ENCODE measurements around the gene SDR42E2.
"Not testable (repeated sequence)": the region's sequence is repeated elsewhere in the genome, so short reads cannot be mapped to it uniquely, and the experiment has no call there.

Gene SDR42E2

DNA sequence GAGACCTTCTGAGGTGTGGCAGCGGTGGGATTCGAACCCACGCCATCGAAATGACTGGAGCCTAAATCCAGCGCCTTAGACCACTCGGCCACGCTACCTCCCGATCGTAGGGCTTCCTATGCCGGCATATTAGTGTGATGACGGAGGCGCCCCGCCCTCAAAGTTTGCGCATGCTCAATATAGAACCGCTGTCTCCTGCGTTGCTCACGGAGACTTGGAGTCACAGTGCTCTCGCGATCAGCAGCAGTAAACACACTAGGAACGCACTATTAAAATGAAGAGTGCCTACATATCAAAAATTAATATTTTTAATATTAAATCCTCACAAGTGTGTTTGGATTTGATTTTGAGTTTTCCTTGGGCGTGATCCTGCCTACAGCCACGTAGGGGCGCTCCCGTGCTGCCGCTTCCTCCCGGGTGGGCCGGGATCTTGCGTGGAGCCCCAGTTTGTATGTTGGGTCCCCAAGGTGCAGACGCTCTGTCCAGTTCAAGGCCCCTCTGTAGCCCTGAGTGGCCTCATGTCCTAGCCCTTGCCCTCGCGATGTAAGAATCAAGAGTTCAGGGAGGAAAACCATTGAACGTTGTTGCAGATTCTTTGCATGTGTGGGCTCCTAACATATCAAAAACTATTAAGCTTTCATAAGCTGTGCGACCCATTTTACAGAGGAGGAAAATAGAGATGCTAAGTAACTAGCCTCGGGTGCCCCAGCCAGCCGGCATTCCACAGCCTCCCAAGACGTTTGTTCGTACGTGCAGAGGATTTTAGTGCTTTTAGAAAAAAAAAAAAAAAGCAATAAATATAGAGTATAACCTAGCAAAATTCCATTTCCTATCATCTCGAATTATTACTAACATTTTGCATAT is 33.6 kb downstream of the SDR42E2 start:
- TF ChIP-seq, protein P1, sequence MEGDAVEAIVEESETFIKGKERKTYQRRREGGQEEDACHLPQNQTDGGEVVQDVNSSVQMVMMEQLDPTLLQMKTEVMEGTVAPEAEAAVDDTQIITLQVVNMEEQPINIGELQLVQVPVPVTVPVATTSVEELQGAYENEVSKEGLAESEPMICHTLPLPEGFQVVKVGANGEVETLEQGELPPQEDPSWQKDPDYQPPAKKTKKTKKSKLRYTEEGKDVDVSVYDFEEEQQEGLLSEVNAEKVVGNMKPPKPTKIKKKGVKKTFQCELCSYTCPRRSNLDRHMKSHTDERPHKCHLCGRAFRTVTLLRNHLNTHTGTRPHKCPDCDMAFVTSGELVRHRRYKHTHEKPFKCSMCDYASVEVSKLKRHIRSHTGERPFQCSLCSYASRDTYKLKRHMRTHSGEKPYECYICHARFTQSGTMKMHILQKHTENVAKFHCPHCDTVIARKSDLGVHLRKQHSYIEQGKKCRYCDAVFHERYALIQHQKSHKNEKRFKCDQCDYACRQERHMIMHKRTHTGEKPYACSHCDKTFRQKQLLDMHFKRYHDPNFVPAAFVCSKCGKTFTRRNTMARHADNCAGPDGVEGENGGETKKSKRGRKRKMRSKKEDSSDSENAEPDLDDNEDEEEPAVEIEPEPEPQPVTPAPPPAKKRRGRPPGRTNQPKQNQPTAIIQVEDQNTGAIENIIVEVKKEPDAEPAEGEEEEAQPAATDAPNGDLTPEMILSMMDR (conservative IDR thresholded peaks at IDR 0.05; ENCODE audit: low read depth, low read length), result peak; percentile 84
- DNase-seq (ENCODE audit: low read depth), result no peak
- peak overlapping the region; percentile 74 for H3K4me3 ChIP-seq (ENCODE audit: low read length)

DNA sequence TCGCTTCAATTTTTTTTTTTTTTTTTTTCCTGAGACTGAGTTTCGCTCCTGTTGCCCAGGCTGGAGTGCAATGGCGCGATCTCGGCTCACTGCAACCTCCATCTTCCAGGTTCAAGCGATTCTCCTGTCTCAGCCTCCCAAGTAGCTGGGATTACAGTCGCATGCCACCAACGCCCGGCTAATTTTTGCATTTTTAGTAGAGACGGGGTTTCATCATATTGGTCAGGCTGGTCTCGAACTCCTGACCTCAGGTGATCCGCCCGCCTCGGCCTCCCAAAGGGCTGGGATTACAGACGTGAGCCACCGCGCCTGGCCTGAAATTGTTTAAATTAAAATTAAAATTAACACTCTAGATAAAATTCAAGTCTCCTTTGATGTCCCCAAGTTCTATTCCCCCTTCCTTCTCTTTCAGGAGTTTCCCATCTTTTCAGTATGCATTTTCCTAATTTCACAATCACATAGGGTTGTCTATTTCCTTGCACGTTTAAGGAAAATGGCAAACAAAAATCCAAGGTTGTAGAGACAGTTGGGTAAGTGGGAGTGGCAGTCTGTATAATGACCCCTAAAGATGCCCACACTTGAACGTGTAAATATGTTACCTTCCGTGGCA is 34.4 kb downstream of the SDR42E2 start:
- peak overlapping the region; percentile 74 for H3K4me3 ChIP-seq (ENCODE audit: low read length)
- not testable (repeated sequence) for DNase-seq (ENCODE audit: low read depth)

DNA sequence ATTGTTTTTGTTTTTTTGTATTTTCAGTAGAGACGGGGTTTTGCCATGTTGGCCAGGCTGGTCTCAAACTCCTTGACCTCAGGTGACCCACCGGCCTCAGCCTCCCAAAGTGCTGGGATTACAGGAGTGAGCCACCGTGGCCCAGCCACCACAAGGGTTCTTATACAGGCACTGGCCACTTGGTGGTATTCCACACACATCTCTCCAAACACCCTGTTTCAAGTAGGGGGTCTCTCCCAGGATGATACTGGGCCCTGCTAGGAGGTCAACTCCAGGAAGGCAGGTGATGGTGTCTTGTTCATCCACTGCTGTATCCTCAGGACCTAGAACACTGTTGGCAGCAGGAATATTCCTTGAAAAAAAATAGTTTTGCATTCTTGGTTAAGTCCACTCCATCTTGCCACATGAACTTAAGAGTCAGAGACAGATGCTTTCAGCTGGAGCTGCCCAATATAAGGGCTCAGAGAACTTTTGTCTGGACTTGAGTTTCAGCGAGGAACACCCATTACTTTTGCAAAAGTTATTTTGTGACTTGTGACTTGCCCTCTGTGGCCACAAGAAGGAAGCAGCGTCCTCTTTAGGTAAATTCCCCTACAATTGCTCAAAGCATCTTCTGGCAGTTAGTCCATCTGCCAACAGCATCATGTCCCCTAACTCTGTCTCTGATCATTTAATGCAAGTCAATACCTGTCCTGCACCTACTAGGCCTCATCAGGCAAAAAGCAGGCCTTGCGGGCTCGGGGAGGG is 36.4 kb downstream of the SDR42E2 start:
- H3K4me3 ChIP-seq (ENCODE audit: low read length), result no peak overlapping the region
- TF ChIP-seq, protein P1 (conservative IDR thresholded peaks at IDR 0.05; ENCODE audit: low read depth, low read length), result no peak
- no peak for DNase-seq (ENCODE audit: low read depth)

DNA sequence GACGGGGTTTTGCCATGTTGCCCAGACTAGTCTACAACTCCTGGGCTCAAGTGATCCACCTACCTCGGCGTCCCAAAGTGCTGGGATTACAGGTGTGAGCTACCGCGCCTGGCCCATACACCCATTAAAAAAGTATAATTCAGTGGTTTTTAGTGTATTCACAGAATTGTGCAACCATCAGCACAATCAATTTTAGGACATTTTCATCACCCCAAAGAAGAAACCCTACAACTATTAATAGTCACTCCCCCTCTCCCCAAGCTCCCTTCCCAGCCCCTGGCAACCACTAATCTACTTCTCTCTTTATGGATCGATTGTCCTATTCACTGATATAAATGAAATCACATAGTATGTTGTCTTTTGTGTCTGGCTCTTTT is 39.9 kb downstream of the SDR42E2 start:
- no peak for DNase-seq (ENCODE audit: low read depth)
- TF ChIP-seq, protein P1 (conservative IDR thresholded peaks at IDR 0.05; ENCODE audit: low read depth, low read length), result no peak
- no peak overlapping the region for H3K4me3 ChIP-seq (ENCODE audit: low read length)

DNA sequence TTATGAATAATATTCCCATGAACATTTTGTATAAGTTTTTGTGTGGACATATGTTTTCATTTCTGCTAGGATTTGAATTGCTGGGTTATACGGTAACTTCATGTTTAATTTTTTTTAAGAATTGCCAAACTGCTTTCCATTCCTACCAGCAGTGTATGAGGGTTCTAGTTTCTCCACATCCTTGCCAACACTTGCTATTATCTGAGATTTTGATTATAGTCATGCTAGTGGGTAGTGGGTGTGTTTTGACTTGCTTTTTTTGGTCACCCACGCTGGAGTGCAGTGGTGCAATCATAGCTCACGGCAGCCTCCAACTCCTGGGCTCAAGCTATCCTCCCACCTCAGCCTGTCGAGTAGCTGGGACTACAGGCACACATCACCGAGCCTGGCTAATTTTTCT is 40.8 kb downstream of the SDR42E2 start:
- H3K4me3 ChIP-seq (ENCODE audit: low read length), result no peak overlapping the region
- TF ChIP-seq, protein P1 (conservative IDR thresholded peaks at IDR 0.05; ENCODE audit: low read depth, low read length), result no peak
- no peak for DNase-seq (ENCODE audit: low read depth)

DNA sequence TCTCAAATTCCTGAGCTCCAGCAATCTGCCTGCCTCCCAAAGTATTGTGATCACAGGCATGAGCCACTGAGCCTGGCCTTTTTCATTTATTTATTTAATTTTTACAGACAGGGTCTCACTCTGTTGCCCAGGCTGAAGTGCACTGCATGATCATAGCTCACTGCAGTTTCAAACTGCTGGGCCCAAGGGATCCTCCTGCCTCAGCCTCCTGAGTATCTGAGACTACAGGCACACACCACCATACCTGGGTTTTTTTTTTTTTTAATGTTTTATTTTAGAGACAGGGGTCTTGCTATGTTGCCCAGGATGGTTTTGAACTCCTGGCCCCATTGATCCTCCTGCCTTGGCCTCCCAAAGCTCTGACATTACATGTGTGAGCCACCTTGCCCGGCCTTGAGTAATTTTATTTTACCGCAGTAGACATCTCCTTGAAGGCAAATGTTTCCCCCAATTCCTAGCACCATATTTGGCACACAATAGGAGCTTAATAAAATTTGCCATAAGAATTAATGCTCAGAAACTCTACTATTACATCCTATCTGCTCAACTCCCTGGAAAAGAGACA is 41.9 kb downstream of the SDR42E2 start:
- no peak overlapping the region for H3K4me3 ChIP-seq (ENCODE audit: low read length)
- DNase-seq (ENCODE audit: low read depth), result no peak
- TF ChIP-seq, protein P1 (conservative IDR thresholded peaks at IDR 0.05; ENCODE audit: low read depth, low read length), result no peak

DNA sequence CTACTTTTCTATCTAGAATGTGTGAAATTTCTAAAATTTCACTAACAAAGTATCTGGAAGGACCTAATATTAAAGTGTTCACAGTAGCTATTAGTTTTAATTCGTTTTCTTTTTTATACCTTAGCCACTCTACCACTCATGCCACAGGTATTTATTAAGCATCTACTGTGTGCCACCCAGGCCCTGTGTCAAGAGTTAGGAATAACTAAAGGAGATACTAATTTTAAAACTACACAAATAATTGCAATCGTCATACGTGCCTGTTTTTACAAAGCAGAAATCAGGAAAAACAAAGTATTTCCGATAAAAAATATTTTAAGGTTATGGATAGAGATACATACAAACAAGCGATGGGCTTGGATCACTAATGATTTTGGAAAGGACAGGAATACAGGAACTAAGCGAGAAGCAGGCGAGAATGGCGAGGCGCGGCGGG is 43.3 kb downstream of the SDR42E2 start:
- TF ChIP-seq, protein P1 (conservative IDR thresholded peaks at IDR 0.05; ENCODE audit: low read depth, low read length), result no peak
- DNase-seq (ENCODE audit: low read depth), result no peak
- peak overlapping the region; percentile 45 for H3K4me3 ChIP-seq (ENCODE audit: low read length)
